HepG2 (cell line): ENCODE measurements around the gene TOE1. TPM values are rescaled to one million over a fixed set of nuclear protein-coding genes. Genes with fewer than 3 reads are reported as not detected.

Experiments
- ATAC-seq: fragments of 200-7000 bp; cut with Tn5 transposase; 3 replicates; pipeline ENCODE4 v1.9.1; 2020; ENCODE audit warnings: mild to moderate bottlenecking, moderate library complexity
- BruUV-seq: library from RNA; stranded (reverse); fragments of 400-500 nt; replicated peaks from 2 replicates; lab custom pipeline; 2021; lab: Mats Ljungman, UMichigan
- CTCF ChIA-PET: fragments of 300-600 bp; formaldehyde crosslinking; extraction: SDS; loops from one replicate; lab custom pipeline; 2021; ENCODE audit warnings: low total read pairs, inconsistent platforms, low intra/inter-chr PET ratio; lab: Yijun Ruan, JAX
- POLR2A ChIA-PET: fragments of 350-600 bp; sonication (Branson Sonifier 250); formaldehyde crosslinking; loops from one replicate; lab custom pipeline; 2020; ENCODE audit warnings: antibody characterized with exemption, inconsistent platforms; lab: Yijun Ruan, JAX
- DNase-seq: peaks from one replicate; pipeline ENCODE4 v3.0.0-alpha.2; 2015; ENCODE audit warnings: low spot score
- FAIRE-seq: peaks from 3 replicates; lab custom pipeline; 2011; peaks lifted over from hg19 to GRCh38; lab: Jason Lieb, UNC
- H2AFZ ChIP-seq: one replicate; pipeline ENCODE4 v1.6.1; 2011; ENCODE audit warnings: low read length, inconsistent platforms
- H3K27ac ChIP-seq: fragments of 300-600 bp; 3 replicates; pipeline ENCODE4 v1.8.0; 2011; ENCODE audit warnings: mixed run types, mild to moderate bottlenecking, mixed read lengths, low read length, inconsistent platforms; ENCODE audit not compliant: insufficient read depth; ENCODE audit errors: extremely low read length
- H3K27me3 ChIP-seq, 2 experiments: fragments of 200-600 bp in 1 of 2; 2 replicates in 1 of 2; 3 replicates in 1 of 2; pipeline versions ENCODE4 v1.6.0 to v1.8.0; 2011; ENCODE audit warnings: low read length in 2 of 2, mild to moderate bottlenecking in 2 of 2, moderate library complexity in 2 of 2, inconsistent platforms in 1 of 2; ENCODE audit not compliant: insufficient read depth in 2 of 2, control insufficient read depth in 1 of 2
- H3K36me3 ChIP-seq, 2 experiments: fragments of 200-600 bp in 1 of 2; replicated peaks in 1 of 2; 2 replicates in 1 of 2; 3 replicates in 1 of 2; pipeline versions ENCODE4 v1.5.1 to v1.8.0; 2011; ENCODE audit warnings: low read length in 2 of 2, inconsistent platforms in 1 of 2; ENCODE audit not compliant: insufficient read depth in 2 of 2, control insufficient read depth in 1 of 2
- H3K4me1 ChIP-seq: 2 replicates; pipeline ENCODE4 v1.5.1; 2012; ENCODE audit warnings: low read length, inconsistent platforms; ENCODE audit not compliant: insufficient read depth
- H3K4me2 ChIP-seq: 2 replicates; pipeline ENCODE4 v1.6.0; 2011; ENCODE audit warnings: low read depth, low read length, inconsistent platforms
- H3K4me3 ChIP-seq, 3 experiments: fragments of 200-600 bp in 1 of 3; sonication (generic), shearing (Covaris generic) in 1 of 3; replicated peaks in 1 of 3; 2 replicates each; pipeline ENCODE4 v1.5.1; 2011 to 2016; ENCODE audit warnings: low read length in 3 of 3, inconsistent platforms in 2 of 3, low read depth in 2 of 3, mild to moderate bottlenecking in 2 of 3, control low read depth in 1 of 3, mixed read lengths in 1 of 3; ENCODE audit not compliant: insufficient read depth in 1 of 3
- H3K79me2 ChIP-seq: one replicate; pipeline ENCODE4 v1.6.1; 2011; ENCODE audit warnings: low read length, inconsistent platforms; ENCODE audit not compliant: insufficient read depth
- H3K9ac ChIP-seq: 2 replicates; pipeline ENCODE4 v1.6.0; 2011; ENCODE audit warnings: mild to moderate bottlenecking, low read depth, low read length, inconsistent platforms; ENCODE audit not compliant: insufficient read depth
- H3K9me3 ChIP-seq: 2 replicates; pipeline ENCODE4 v1.5.1; 2012; ENCODE audit warnings: mild to moderate bottlenecking, low read length
- H4K20me1 ChIP-seq: 2 replicates; pipeline ENCODE4 v1.6.0; 2011; ENCODE audit warnings: inconsistent platforms, mild to moderate bottlenecking, low read length, moderate library complexity; ENCODE audit not compliant: insufficient read depth
- ATF4 ChIP-seq, 2 experiments: fragments of 450-650 bp in 1 of 2; sonication (generic) in 1 of 2; formaldehyde crosslinking; IDR thresholded peaks; 2 replicates each; pipeline versions ENCODE4 v1.5.0 to v1.8.0; 2020 to 2022; ENCODE audit warnings: mild to moderate bottlenecking in 1 of 2, missing genetic modification reagents in 1 of 2
- ATRX ChIP-seq: sonication (generic); formaldehyde crosslinking; IDR thresholded peaks from 2 replicates; pipeline ENCODE4 v1.4.0; 2020; ENCODE audit warnings: missing genetic modification reagents, borderline replicate concordance
- BRD4 ChIP-seq: sonication (generic); formaldehyde crosslinking; IDR thresholded peaks from 2 replicates; pipeline ENCODE4 v1.4.0; 2020; ENCODE audit warnings: missing genetic modification reagents
- GLMP ChIP-seq: sonication (generic); formaldehyde crosslinking; IDR thresholded peaks from 2 replicates; pipeline ENCODE4 v1.9.0; 2021; ENCODE audit warnings: missing genetic modification reagents, mild to moderate bottlenecking, borderline replicate concordance
- HMGXB4 ChIP-seq, 2 experiments: sonication (generic) in 1 of 2; formaldehyde crosslinking in 1 of 2; IDR thresholded peaks; 2 replicates each; pipeline versions ENCODE4 v1.4.0 to v1.6.1; 2018 to 2020; ENCODE audit warnings: missing genetic modification reagents in 2 of 2, borderline replicate concordance in 1 of 2, low read depth in 1 of 2, mild to moderate bottlenecking in 1 of 2, missing biosample characterization in 1 of 2
- MLLT10 ChIP-seq: sonication (generic); formaldehyde crosslinking; IDR thresholded peaks from 2 replicates; pipeline ENCODE4 v1.4.0; 2020; ENCODE audit warnings: missing genetic modification reagents
- RAD21 ChIP-seq: fragments of 450-650 bp; formaldehyde crosslinking; IDR thresholded peaks from 2 replicates; pipeline ENCODE4 v1.5.0; 2020; ENCODE audit warnings: mild to moderate bottlenecking
- SOX5 ChIP-seq: IDR thresholded peaks from 2 replicates; pipeline ENCODE4 v1.6.1; 2016; ENCODE audit warnings: borderline replicate concordance
- SRSF1 ChIP-seq: fragments of 200-400 bp; formaldehyde crosslinking; optimal IDR thresholded peaks from 2 replicates; pipeline ENCODE3; 2017; ENCODE audit warnings: mild to moderate bottlenecking, low read depth, low read length, moderate library complexity
- WIZ ChIP-seq: sonication (generic); formaldehyde crosslinking; IDR thresholded peaks from 2 replicates; pipeline ENCODE4 v1.5.1; 2020; ENCODE audit warnings: mild to moderate bottlenecking, missing genetic modification reagents
- ZFP36L1 ChIP-seq: sonication (generic); formaldehyde crosslinking; IDR thresholded peaks from 2 replicates; pipeline ENCODE4 v1.8.0; 2022; ENCODE audit warnings: mild to moderate bottlenecking, missing genetic modification reagents, moderate library complexity
- ZHX2 ChIP-seq, 2 experiments: sonication (generic) in 1 of 2; formaldehyde crosslinking in 1 of 2; IDR thresholded peaks; 2 replicates each; pipeline versions ENCODE4 v1.6.1 to v1.9.0; 2014 to 2022; ENCODE audit warnings: antibody characterized with exemption in 1 of 2, borderline replicate concordance in 1 of 2, inconsistent platforms in 1 of 2, low read depth in 1 of 2, missing genetic modification reagents in 1 of 2
- ZKSCAN5 ChIP-seq: sonication (generic); formaldehyde crosslinking; IDR thresholded peaks from 2 replicates; pipeline ENCODE4 v1.5.1; 2020; ENCODE audit warnings: mild to moderate bottlenecking, missing genetic modification reagents
- ZNF383 ChIP-seq: sonication (generic); formaldehyde crosslinking; IDR thresholded peaks from 2 replicates; pipeline ENCODE4 v1.4.0; 2020; ENCODE audit warnings: missing genetic modification reagents, mild to moderate bottlenecking, borderline replicate concordance
- ZSCAN30 ChIP-seq: sonication (generic); formaldehyde crosslinking; IDR thresholded peaks from 2 replicates; pipeline ENCODE4 v1.5.0; 2020; ENCODE audit warnings: mild to moderate bottlenecking, missing genetic modification reagents
- WGBS: methylation state at CpG from one replicate; pipeline ENCODE4 v1.1.6; 2017; ENCODE audit warnings: low lambda C conversion rate; 5-methylcytosine and 5-hydroxymethylcytosine counted together
- in situ Hi-C: cut with HindIII; loops from 2 replicates; pipeline ENCODE4 v1.10.0; 2017; ENCODE audit warnings: low pct_unique_long_range_greater_than_20kb; ENCODE audit not compliant: extremely low pct_ligation_motif_present
- intact Hi-C: fragments of 100-400 bp; cut with micrococcal nuclease; formaldehyde crosslinking; loops from one replicate; pipeline ENCODE4 v1.10.0; 2022; ENCODE audit not compliant: unreplicated experiment
- polyA plus RNA-seq, 8 experiments: library from polyadenylated mRNA; depleted of rRNA in 3 of 8; stranded (reverse) in 7 of 8; unstranded in 1 of 8; fragments of >200 nt; fragmentation: Illumina TruSeq in 4 of 8; extraction: Trizol in 4 of 8; gene quantifications; 2 replicates each; pipeline versions ENCODE4 v1.2.1 to v1.2.3, GENCODE V29; 2011 to 2016; ENCODE audit warnings: low read depth in 4 of 8, missing spikeins in 1 of 8, mixed read lengths in 1 of 8; ENCODE audit not compliant: insufficient read depth in 1 of 8
- total RNA-seq, 5 experiments: library from RNA; depleted of rRNA; stranded (reverse); fragments of >200 nt; fragmentation: Illumina TruSeq; extraction: Trizol; gene quantifications; 2 replicates each; pipeline ENCODE4 v1.2.3, GENCODE V29; 2016; ENCODE audit warnings: low read depth in 1 of 5

The TOE1 gene
- total and polyA plus RNA-seq, 2 of the 13 experiments (the other 11 are each of a cell fraction or from before 2014, with no cell fraction given) = 14.1 to 19.0 TPM

- H3K79me2 ChIP-seq = no peaks in the 10 kb centered on the region
- H3K36me3 ChIP-seq = no peaks in the 10 kb centered on the region
- ATAC-seq (no peak), FAIRE-seq (no peak), DNase-seq (no peak)
- H3K4me1 ChIP-seq = peaks cover 70% of the 10 kb centered on the region
- H3K9me3 ChIP-seq = no peaks in the 10 kb centered on the region
- in situ Hi-C loops (no loop called here), intact Hi-C loops (no loop called here)
- no peak overlapping the region for H3K4me2 ChIP-seq
- no peak overlapping the region for H3K27ac ChIP-seq
- POLR2A ChIA-PET = interaction anchor here (1.7 to 10.2 kb wide), 3 partner anchors 92 to 480 kb away, joined by 6 to 231 read pairs (median 8); partner anchors contain the start of genes HECTD3 and UROD
- no peak overlapping the region for H3K4me3 ChIP-seq
- BruUV-seq = no TSS peak
- WGBS = 89% methylated on average over 1 of the region's 1 CpG
- H2AFZ ChIP-seq = no peak overlapping the region
- CTCF ChIA-PET = interaction anchor here (1.3 to 1.9 kb wide), 3 partner anchors 234 to 285 kb away, joined by 3 to 24 read pairs (median 20); no protein-coding TSS in a partner anchor
- H3K27me3 ChIP-seq = no peaks in the 10 kb centered on the region
- no peak overlapping the region for H3K9ac ChIP-seq
- H4K20me1 ChIP-seq = no peaks in the 10 kb centered on the region
- TF ChIP-seq BRD4 (CRISPR knock-in tag) = no peak
- no peak for TF ChIP-seq SOX5 (CRISPR knock-in tag)
- TF ChIP-seq ZFP36L1 (CRISPR knock-in tag) = no peak
- no peak for TF ChIP-seq SRSF1
- no peak for TF ChIP-seq ZNF383 (CRISPR knock-in tag)
- no peak for TF ChIP-seq ZSCAN30
- TF ChIP-seq GLMP (CRISPR knock-in tag) = no peak
- TF ChIP-seq ZKSCAN5 (CRISPR knock-in tag) = no peak
- TF ChIP-seq ZHX2 (IDR thresholded peaks at IDR 0.05; ENCODE audit: low read depth) = no peak
- no peak for TF ChIP-seq ZHX2 (CRISPR knock-in tag; IDR thresholded peaks at IDR 0.05; ENCODE audit: borderline replicate concordance)
- TF ChIP-seq HMGXB4 (CRISPR knock-in tag; IDR thresholded peaks at IDR 0.05; ENCODE audit: borderline replicate concordance in 1 of 2, low read depth in 1 of 2) = no peak
- TF ChIP-seq RAD21 = no peak
- no peak for TF ChIP-seq MLLT10 (CRISPR knock-in tag)
- TF ChIP-seq ATF4 (CRISPR knock-in tag; IDR thresholded peaks at IDR 0.05) = no peak
- TF ChIP-seq WIZ (CRISPR knock-in tag) = no peak
- TF ChIP-seq ATRX = no peak
Observed at GRCh38 chr1:45299296-45299695, 40.7 kb upstream of the TOE1 start.
